ENCODE measurements around the gene MAST4. TPM values are rescaled to one million over a fixed set of nuclear protein-coding genes. Genes with fewer than 3 reads are reported as not detected.

Gene MAST4
- polyA plus RNA-seq, 2 donors: 18.3 to 22.2 TPM

DNA sequence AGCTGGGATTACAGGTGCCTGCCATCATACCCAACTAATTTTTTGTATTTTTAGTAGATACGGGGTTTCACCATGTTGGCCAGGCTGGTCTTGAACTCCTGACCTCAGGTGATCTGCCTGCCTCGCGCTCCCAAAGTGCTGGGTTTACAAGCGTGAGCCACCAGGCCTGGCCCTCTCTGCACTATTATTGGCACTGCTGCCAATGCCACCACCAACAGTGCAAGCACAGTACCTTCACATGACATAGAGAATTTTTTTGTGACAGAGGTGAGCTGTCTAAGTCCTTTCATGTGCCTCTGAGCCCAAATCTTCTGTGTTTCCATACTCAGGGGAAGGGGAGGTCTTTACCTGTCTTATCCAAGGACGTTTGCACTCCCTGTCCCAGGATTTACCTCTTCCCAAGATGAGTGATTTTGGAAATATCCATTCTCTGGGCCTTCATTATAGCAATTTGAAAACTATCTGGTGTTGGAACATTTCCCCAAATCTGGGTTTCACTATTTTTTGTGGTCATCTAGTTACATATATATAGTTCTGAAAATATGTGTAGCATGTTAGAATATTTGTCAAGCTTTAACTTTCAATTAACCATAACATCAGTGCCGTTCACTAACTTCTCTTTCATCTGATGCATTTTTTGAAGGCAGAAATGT is 605.8 kb downstream of the MAST4 start:
- Histone ChIP-seq H3K27ac (ENCODE audit: low read depth in 2 of 2, low read length in 1 of 2) (no peak overlapping the region), H3K4me3 (ENCODE audit: low read depth in 1 of 2, low read length in 2 of 2) (no peak overlapping the region), H3K27me3 (ENCODE audit: control insufficient read depth in 1 of 2, insufficient read depth in 2 of 2, low read length in 2 of 2) (no peaks in the 10 kb centered on the region), H3K36me3 (ENCODE audit: control insufficient read depth in 2 of 2, insufficient read depth in 2 of 2, low read length in 1 of 2) (no peaks in the 10 kb centered on the region), H3K9me3 (ENCODE audit: control insufficient read depth in 2 of 2, insufficient read depth in 1 of 2, low read depth in 1 of 2, low read length in 1 of 2) (no peaks in the 10 kb centered on the region), H3K4me1 (ENCODE audit: control insufficient read depth in 2 of 2, insufficient read depth in 2 of 2, low read length in 1 of 2) (peaks cover 0 to 4% of the 10 kb centered on the region in 2 donors)
- WGBS, 2 donors: 82% methylated on average over 6 of the region's 6 CpGs

DNA sequence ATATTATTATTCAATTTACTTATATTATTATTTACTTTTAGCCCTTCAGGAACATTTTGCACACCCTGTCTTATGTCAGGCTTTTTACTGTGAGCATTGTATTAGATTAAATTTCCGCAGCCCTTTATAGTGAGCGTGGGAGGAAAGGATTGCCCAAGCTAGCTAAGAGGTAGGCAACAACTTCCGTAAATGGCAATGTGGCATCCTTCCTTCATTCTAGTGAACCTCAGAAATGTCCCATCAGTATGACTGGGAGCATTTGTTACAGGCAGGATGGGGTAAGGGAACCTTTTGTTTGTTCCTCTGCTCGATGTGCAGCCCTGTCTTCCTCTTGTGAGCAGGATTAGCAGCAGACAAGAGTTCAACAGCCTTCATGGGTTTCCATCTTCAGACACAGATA is 606.6 kb downstream of the MAST4 start:
- Histone ChIP-seq H3K4me1 (ENCODE audit: control insufficient read depth in 2 of 2, insufficient read depth in 2 of 2, low read length in 1 of 2) (peaks cover 0 to 7% of the 10 kb centered on the region in 2 donors), H3K27me3 (ENCODE audit: control insufficient read depth in 1 of 2, insufficient read depth in 2 of 2, low read length in 2 of 2) (no peaks in the 10 kb centered on the region), H3K27ac (ENCODE audit: low read depth in 2 of 2, low read length in 1 of 2) (no peak overlapping the region), H3K36me3 (ENCODE audit: control insufficient read depth in 2 of 2, insufficient read depth in 2 of 2, low read length in 1 of 2) (no peaks in the 10 kb centered on the region), H3K4me3 (ENCODE audit: low read depth in 1 of 2, low read length in 2 of 2) (no peak overlapping the region), H3K9me3 (ENCODE audit: control insufficient read depth in 2 of 2, insufficient read depth in 1 of 2, low read depth in 1 of 2, low read length in 1 of 2) (no peaks in the 10 kb centered on the region)
- WGBS, 2 donors: 77 to 86% methylated on average over 4 of the region's 4 CpGs

DNA sequence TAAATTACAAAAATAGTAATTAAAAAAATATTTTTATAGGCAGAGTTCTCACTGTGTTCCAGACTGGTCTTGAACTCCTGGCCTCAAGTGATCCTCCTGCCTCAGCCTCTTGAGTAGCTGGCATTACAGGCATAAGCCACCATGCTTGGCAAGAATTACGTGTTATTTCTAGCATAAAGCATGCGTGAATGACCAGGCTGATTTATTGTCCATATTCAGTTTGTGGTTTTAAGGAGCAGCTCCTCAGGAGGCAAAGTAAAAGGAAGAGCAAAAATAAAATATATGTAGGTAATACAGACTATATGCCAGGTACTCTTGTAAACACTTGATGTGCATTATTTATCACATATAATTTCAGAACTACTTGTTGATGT is 607.5 kb downstream of the MAST4 start:
- Histone ChIP-seq H3K36me3 (ENCODE audit: control insufficient read depth in 2 of 2, insufficient read depth in 2 of 2, low read length in 1 of 2) (no peaks in the 10 kb centered on the region), H3K27ac (ENCODE audit: low read depth in 2 of 2, low read length in 1 of 2) (no peak overlapping the region), H3K27me3 (ENCODE audit: control insufficient read depth in 1 of 2, insufficient read depth in 2 of 2, low read length in 2 of 2) (no peaks in the 10 kb centered on the region), H3K9me3 (ENCODE audit: control insufficient read depth in 2 of 2, insufficient read depth in 1 of 2, low read depth in 1 of 2, low read length in 1 of 2) (no peaks in the 10 kb centered on the region), H3K4me1 (ENCODE audit: control insufficient read depth in 2 of 2, insufficient read depth in 2 of 2, low read length in 1 of 2) (peaks cover 0 to 8% of the 10 kb centered on the region in 2 donors), H3K4me3 (ENCODE audit: low read depth in 1 of 2, low read length in 2 of 2) (no peak overlapping the region)
- WGBS, 2 donors: 45 to 47% methylated on average over 2 of the region's 2 CpGs

DNA sequence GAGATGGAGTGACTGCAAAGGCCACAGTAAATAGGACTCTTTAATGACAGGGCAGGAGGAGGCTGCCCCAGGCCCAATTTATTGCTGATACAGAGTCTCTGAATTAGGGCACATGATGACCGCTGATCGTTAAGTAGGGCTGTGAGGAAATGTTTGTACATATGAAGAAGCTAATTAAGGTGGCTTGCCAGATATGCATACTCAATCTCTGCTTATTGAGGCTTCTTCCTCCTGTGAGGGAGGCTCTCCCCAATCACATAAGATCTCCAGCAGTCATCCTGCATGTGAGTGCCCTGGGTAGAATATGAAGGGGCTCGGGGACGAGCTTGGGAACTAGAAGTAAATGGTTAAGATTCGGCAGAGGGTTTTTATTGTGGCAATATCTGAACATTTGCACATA is 608.6 kb downstream of the MAST4 start:
- Histone ChIP-seq H3K36me3 (ENCODE audit: control insufficient read depth in 2 of 2, insufficient read depth in 2 of 2, low read length in 1 of 2) (no peaks in the 10 kb centered on the region), H3K27ac (ENCODE audit: low read depth in 2 of 2, low read length in 1 of 2) (no peak overlapping the region), H3K4me1 (ENCODE audit: control insufficient read depth in 2 of 2, insufficient read depth in 2 of 2, low read length in 1 of 2) (peaks cover 0 to 8% of the 10 kb centered on the region in 2 donors), H3K27me3 (ENCODE audit: control insufficient read depth in 1 of 2, insufficient read depth in 2 of 2, low read length in 2 of 2) (no peaks in the 10 kb centered on the region), H3K9me3 (ENCODE audit: control insufficient read depth in 2 of 2, insufficient read depth in 1 of 2, low read depth in 1 of 2, low read length in 1 of 2) (no peaks in the 10 kb centered on the region), H3K4me3 (ENCODE audit: low read depth in 1 of 2, low read length in 2 of 2) (no peak overlapping the region)
- WGBS, 2 donors: 75 to 76% methylated on average over 5 of the region's 5 CpGs

DNA sequence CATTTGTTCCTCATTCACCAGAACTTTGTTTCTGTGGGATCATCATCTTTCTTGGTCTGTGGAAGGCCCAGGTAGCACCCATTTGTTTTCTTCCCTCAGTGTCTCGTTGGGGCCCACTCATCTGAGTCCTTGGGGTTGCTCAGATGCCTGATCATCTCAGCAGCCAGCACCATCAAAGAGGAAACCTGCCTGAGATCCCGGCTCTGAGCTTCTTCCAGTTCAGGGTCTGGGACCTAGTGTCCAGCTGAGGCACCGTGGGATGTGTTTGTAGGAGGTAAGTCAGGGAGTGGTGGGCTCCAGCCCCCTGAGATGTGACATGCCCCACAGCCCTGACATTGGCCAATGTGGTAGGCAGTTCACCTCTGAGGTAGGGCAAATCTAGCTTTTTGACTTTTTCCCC is 609.8 kb downstream of the MAST4 start:
- Histone ChIP-seq H3K4me1 (ENCODE audit: control insufficient read depth in 2 of 2, insufficient read depth in 2 of 2, low read length in 1 of 2) (peaks cover 0 to 8% of the 10 kb centered on the region in 2 donors), H3K27ac (ENCODE audit: low read depth in 2 of 2, low read length in 1 of 2) (peak overlapping the region; percentile 26 to 40), H3K4me3 (ENCODE audit: low read depth in 1 of 2, low read length in 2 of 2) (no peak overlapping the region), H3K27me3 (ENCODE audit: control insufficient read depth in 1 of 2, insufficient read depth in 2 of 2, low read length in 2 of 2) (no peaks in the 10 kb centered on the region), H3K9me3 (ENCODE audit: control insufficient read depth in 2 of 2, insufficient read depth in 1 of 2, low read depth in 1 of 2, low read length in 1 of 2) (no peaks in the 10 kb centered on the region), H3K36me3 (ENCODE audit: control insufficient read depth in 2 of 2, insufficient read depth in 2 of 2, low read length in 1 of 2) (no peaks in the 10 kb centered on the region)
- 90 to 92% methylated on average over 3 of the region's 3 CpGs for WGBS, 2 donors

DNA sequence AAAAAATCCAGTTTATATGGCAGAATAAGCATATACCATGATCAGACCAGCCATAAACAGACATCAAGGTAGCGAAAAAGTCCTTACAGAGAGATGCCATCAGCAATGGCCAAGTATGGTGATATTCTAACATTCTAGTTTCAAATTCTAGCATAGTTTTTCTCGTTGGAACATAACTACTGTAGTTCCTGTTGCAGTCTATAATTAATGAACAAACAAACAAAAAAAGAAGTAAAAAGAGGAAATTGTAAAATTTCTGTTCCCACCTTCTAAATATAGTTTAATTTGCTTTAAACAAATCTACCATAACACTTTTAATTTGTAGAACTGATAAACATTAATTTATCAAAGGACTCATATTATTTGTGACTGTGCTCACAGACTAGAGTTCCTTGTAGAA is 610.3 kb downstream of the MAST4 start:
- H3K36me3 ChIP-seq (ENCODE audit: control insufficient read depth in 2 of 2, insufficient read depth in 2 of 2, low read length in 1 of 2): no peaks in the 10 kb centered on the region
- no peaks in the 10 kb centered on the region for H3K27me3 ChIP-seq (ENCODE audit: control insufficient read depth in 1 of 2, insufficient read depth in 2 of 2, low read length in 2 of 2)
- H3K4me1 ChIP-seq (ENCODE audit: control insufficient read depth in 2 of 2, insufficient read depth in 2 of 2, low read length in 1 of 2): peaks cover 0 to 8% of the 10 kb centered on the region in 2 donors
- peak overlapping the region in 1 of 2 donors; percentile 40 for H3K27ac ChIP-seq (ENCODE audit: low read depth in 2 of 2, low read length in 1 of 2)
- 68 to 72% methylated on average over 2 of the region's 2 CpGs for WGBS, 2 donors
- no peak overlapping the region for H3K4me3 ChIP-seq (ENCODE audit: low read depth in 1 of 2, low read length in 2 of 2)
- H3K9me3 ChIP-seq (ENCODE audit: control insufficient read depth in 2 of 2, insufficient read depth in 1 of 2, low read depth in 1 of 2, low read length in 1 of 2): no peaks in the 10 kb centered on the region

DNA sequence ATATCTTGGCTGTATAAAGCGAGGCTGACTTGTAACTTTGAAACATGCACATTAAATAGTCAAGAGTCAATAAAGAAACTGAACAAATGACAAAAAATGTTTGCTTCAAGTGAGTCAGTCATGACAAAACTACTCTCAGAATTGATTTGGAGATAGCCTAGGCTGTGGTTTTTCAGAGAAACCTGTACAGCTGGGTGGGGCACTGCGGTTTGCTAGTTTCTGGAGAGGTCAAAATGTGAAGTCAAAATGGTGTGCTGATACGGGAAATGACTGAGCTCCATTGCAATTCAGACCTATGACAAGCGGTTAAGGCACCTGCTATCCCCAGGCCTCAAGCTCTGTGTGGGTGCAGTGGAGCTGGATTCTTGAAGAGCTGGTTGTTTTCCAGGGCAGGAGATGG is 610.7 kb downstream of the MAST4 start:
- H3K4me3 ChIP-seq (ENCODE audit: low read depth in 1 of 2, low read length in 2 of 2): no peak overlapping the region
- peaks cover 0 to 8% of the 10 kb centered on the region in 2 donors for H3K4me1 ChIP-seq (ENCODE audit: control insufficient read depth in 2 of 2, insufficient read depth in 2 of 2, low read length in 1 of 2)
- no peaks in the 10 kb centered on the region for H3K9me3 ChIP-seq (ENCODE audit: control insufficient read depth in 2 of 2, insufficient read depth in 1 of 2, low read depth in 1 of 2, low read length in 1 of 2)
- WGBS, 2 donors: 40 to 56% methylated on average over 4 of the region's 4 CpGs
- no peaks in the 10 kb centered on the region for H3K27me3 ChIP-seq (ENCODE audit: control insufficient read depth in 1 of 2, insufficient read depth in 2 of 2, low read length in 2 of 2)
- no peaks in the 10 kb centered on the region for H3K36me3 ChIP-seq (ENCODE audit: control insufficient read depth in 2 of 2, insufficient read depth in 2 of 2, low read length in 1 of 2)
- peak overlapping the region; percentile 35 to 80 for H3K27ac ChIP-seq (ENCODE audit: low read depth in 2 of 2, low read length in 1 of 2)

DNA sequence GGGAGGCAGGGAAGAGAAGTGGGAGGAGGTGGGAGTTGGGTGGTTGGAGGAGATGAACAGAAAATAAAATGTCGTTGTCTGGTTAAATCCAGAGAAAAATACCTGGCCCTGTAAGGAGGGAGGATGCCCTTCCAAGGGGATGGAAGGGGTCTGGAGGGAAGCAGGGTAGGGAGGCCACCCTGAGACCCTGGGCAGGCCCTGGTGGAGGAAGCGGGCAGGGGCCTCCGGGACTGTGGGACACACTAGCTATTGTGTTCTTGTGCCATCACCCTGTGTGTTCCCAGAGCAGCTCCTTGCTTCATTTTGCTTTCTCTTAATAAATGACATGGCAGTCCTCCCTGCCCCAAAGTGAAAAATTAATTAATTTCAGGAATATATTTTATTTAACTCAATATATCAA is 612.2 kb downstream of the MAST4 start:
- Histone ChIP-seq H3K36me3 (ENCODE audit: control insufficient read depth in 2 of 2, insufficient read depth in 2 of 2, low read length in 1 of 2) (no peaks in the 10 kb centered on the region), H3K4me3 (ENCODE audit: low read depth in 1 of 2, low read length in 2 of 2) (no peak overlapping the region), H3K4me1 (ENCODE audit: control insufficient read depth in 2 of 2, insufficient read depth in 2 of 2, low read length in 1 of 2) (peaks cover 0 to 8% of the 10 kb centered on the region in 2 donors), H3K27me3 (ENCODE audit: control insufficient read depth in 1 of 2, insufficient read depth in 2 of 2, low read length in 2 of 2) (no peaks in the 10 kb centered on the region), H3K9me3 (ENCODE audit: control insufficient read depth in 2 of 2, insufficient read depth in 1 of 2, low read depth in 1 of 2, low read length in 1 of 2) (no peaks in the 10 kb centered on the region), H3K27ac (ENCODE audit: low read depth in 2 of 2, low read length in 1 of 2) (no peak overlapping the region)
- WGBS, 2 donors: 91 to 98% methylated on average over 3 of the region's 3 CpGs

DNA sequence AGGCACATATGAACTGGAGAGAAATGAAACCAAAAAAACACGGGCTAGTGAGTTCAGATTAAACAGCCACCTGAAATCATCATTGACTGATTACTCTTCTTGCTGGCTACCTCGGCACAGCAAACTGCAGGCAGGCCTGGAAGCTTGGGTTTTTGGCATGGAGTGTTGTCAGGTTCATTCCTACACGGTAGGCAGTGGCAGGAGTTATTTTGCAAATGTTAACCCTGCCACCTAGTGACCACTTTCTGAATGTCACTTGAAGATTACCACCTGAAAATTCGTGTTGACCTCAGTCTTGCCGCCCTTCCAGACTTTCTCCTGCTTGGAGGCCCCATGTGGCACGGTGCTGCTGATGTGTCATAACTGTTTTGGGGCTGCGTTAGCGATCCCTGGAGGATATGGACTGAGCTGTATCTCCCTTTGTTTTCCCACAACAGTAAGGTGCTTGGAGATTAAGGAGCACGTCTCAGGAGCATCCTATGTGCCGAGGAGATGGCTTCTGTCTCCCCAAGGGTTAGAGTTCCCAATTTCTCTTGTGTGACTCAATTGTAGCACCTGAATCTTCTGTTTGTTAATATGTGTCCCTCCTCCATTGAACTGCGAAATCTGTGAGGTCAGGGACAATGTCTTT is 613.1 kb downstream of the MAST4 start:
- Histone ChIP-seq H3K4me3 (ENCODE audit: low read depth in 1 of 2, low read length in 2 of 2) (no peak overlapping the region), H3K36me3 (ENCODE audit: control insufficient read depth in 2 of 2, insufficient read depth in 2 of 2, low read length in 1 of 2) (no peaks in the 10 kb centered on the region), H3K27ac (ENCODE audit: low read depth in 2 of 2, low read length in 1 of 2) (no peak overlapping the region), H3K9me3 (ENCODE audit: control insufficient read depth in 2 of 2, insufficient read depth in 1 of 2, low read depth in 1 of 2, low read length in 1 of 2) (no peaks in the 10 kb centered on the region), H3K4me1 (ENCODE audit: control insufficient read depth in 2 of 2, insufficient read depth in 2 of 2, low read length in 1 of 2) (peaks cover 0 to 8% of the 10 kb centered on the region in 2 donors), H3K27me3 (ENCODE audit: control insufficient read depth in 1 of 2, insufficient read depth in 2 of 2, low read length in 2 of 2) (no peaks in the 10 kb centered on the region)
- WGBS, 2 donors: 24 to 27% methylated on average over 11 of the region's 11 CpGs

DNA sequence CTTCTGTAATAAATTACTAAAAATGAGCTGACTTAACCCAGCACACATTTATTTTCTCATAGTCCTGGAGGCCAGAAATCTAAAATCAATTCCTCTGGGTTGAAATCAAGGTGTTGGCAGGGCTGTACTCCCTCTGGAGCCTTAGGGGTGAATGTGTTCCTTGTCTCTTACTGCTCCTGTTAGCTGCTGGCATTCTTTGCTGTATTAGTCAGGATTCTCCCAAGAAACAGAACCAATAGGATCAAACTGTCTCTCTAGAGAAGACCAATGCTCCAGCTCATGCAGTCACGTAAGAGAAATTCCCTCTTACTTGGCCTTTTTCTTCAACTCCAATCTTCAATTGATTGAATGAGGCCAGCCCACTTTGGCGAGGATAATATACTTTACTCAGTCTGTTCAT is 615.7 kb downstream of the MAST4 start:
- H3K4me3 ChIP-seq (ENCODE audit: low read depth in 1 of 2, low read length in 2 of 2): no peak overlapping the region
- H3K36me3 ChIP-seq (ENCODE audit: control insufficient read depth in 2 of 2, insufficient read depth in 2 of 2, low read length in 1 of 2): no peaks in the 10 kb centered on the region
- H3K4me1 ChIP-seq (ENCODE audit: control insufficient read depth in 2 of 2, insufficient read depth in 2 of 2, low read length in 1 of 2): peaks cover 0 to 15% of the 10 kb centered on the region in 2 donors
- WGBS, 2 donors: 66 to 68% methylated on average over 2 of the region's 2 CpGs
- no peak overlapping the region for H3K27ac ChIP-seq (ENCODE audit: low read depth in 2 of 2, low read length in 1 of 2)
- H3K27me3 ChIP-seq (ENCODE audit: control insufficient read depth in 1 of 2, insufficient read depth in 2 of 2, low read length in 2 of 2): no peaks in the 10 kb centered on the region
- no peaks in the 10 kb centered on the region for H3K9me3 ChIP-seq (ENCODE audit: control insufficient read depth in 2 of 2, insufficient read depth in 1 of 2, low read depth in 1 of 2, low read length in 1 of 2)

All from esophagus (tissue), 2 donors.